KMS-11 (cell line): ENCODE results near the gene SETD1A.
A peak's percentile ranks its signal among the peaks of the same experiment; 100 is the strongest.

ENCODE experiments used
- H2AFZ ChIP-seq: fragments of 200-600 bp; sonication (generic); 2 replicates; pipeline ENCODE4 v1.6.1; 2016; ENCODE audit warnings: antibody characterized with exemption, mixed run types, low read depth
- H3K27ac ChIP-seq: fragments of 200-600 bp; sonication (generic); 2 replicates; pipeline ENCODE4 v1.6.1; 2016; ENCODE audit warnings: mild to moderate bottlenecking, mixed run types
- H3K27me3 ChIP-seq: fragments of 200-600 bp; sonication (generic); 2 replicates; pipeline ENCODE4 v1.6.1; 2017; ENCODE audit warnings: mild to moderate bottlenecking, low read depth, mixed run types, moderate library complexity; ENCODE audit not compliant: insufficient read depth
- H3K36me3 ChIP-seq: fragments of 200-600 bp; sonication (generic); 2 replicates; pipeline ENCODE4 v1.6.1; 2017; ENCODE audit warnings: mild to moderate bottlenecking, mixed run types; ENCODE audit not compliant: insufficient read depth
- H3K4me1 ChIP-seq: fragments of 200-600 bp; sonication (generic); 2 replicates; pipeline ENCODE4 v1.6.1; 2016; ENCODE audit warnings: mild to moderate bottlenecking, low read depth, mixed run types; ENCODE audit not compliant: poor library complexity, severe bottlenecking
- H3K4me2 ChIP-seq: fragments of 200-600 bp; sonication (generic); 2 replicates; pipeline ENCODE4 v1.7.0; 2016; ENCODE audit warnings: mild to moderate bottlenecking, mixed run types
- H3K4me3 ChIP-seq: fragments of 200-600 bp; sonication (generic); IDR thresholded peaks from 2 replicates; pipeline ENCODE4 v1.6.1; 2017; ENCODE audit warnings: low read depth, low read length, mixed read lengths; ENCODE audit not compliant: insufficient read depth
- H3K79me2 ChIP-seq: fragments of 200-600 bp; sonication (generic); 2 replicates; pipeline ENCODE4 v1.6.1; 2016; ENCODE audit warnings: low read depth, mixed run types; ENCODE audit not compliant: insufficient read depth
- H3K9ac ChIP-seq: fragments of 200-600 bp; sonication (generic); 2 replicates; pipeline ENCODE4 v1.6.1; 2016; ENCODE audit warnings: mild to moderate bottlenecking, mixed run types
- H4K20me1 ChIP-seq: fragments of 200-600 bp; sonication (generic); 2 replicates; pipeline ENCODE4 v1.6.1; 2016; ENCODE audit warnings: mild to moderate bottlenecking, mixed run types; ENCODE audit not compliant: insufficient read depth
- TF ChIP-seq, protein P1 (sequence below): fragments of 200-600 bp; sonication (generic); conservative IDR thresholded peaks from 2 replicates; pipeline ENCODE4 v1.6.1; 2017; ENCODE audit warnings: low read depth, mild to moderate bottlenecking, antibody characterized with exemption, low read length, moderate library complexity, mixed read lengths

SETD1A gene

DNA sequence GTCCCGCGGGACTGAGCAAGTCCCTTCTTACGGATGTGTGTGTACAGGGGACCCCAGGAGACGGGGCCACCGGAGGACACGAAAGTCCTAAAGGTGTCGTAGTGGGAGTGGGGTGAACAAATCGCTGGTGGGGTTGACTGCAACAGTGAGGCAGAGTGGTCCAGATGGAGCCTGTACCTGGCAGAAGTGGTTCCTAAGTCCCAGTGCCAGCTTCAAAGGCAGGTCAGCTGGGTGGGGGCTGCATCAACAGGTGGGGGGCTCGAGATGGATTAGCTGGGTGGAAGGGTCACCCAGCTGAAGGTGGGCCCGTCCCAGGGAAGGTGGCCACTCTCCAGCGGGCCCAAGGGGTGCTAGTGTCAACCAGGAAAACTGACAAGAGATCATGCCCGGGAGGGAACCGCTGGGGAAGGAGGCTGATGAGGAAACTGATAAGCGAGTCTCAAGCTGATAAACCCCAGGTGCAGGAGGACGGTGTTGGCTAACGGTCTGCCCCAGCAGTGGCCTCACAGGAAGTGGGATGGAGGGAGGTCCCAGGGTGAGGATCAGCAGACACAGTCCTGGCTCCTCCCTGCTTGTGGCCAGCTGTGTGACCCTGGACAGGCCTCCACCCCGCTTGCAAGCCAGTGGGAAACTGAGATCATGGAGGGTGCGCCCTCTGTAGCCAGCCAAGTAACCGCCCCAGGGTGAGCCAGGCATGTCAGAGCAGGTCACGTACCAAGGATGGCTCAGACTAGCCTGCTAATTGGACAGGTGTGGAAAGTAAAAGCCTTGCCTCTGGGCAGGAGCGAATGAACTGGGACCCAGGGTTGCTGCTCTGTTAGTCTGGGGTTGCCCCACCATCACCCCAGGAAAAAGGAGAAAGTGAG lies 7.7 kb upstream of the SETD1A start:
- Histone ChIP-seq H3K27ac (peak overlapping the region; percentile 39; the same call in 1 of the 2 replicates), H3K4me3 (no peak overlapping the region), H3K79me2 (no peaks in the 10 kb centered on the region; the same call in 1 of the 2 replicates), H4K20me1 (no peaks in the 10 kb centered on the region), H3K9ac (peak overlapping the region; percentile 77; the same call in 1 of the 2 replicates), H3K36me3 (no peaks in the 10 kb centered on the region), H3K4me1 (peaks cover 30% of the 10 kb centered on the region), H3K4me2 (peak overlapping the region; percentile 92), H3K27me3 (no peaks in the 10 kb centered on the region), H2AFZ (peak overlapping the region; percentile 83; the same call in 1 of the 2 replicates)
- TF ChIP-seq, protein P1, sequence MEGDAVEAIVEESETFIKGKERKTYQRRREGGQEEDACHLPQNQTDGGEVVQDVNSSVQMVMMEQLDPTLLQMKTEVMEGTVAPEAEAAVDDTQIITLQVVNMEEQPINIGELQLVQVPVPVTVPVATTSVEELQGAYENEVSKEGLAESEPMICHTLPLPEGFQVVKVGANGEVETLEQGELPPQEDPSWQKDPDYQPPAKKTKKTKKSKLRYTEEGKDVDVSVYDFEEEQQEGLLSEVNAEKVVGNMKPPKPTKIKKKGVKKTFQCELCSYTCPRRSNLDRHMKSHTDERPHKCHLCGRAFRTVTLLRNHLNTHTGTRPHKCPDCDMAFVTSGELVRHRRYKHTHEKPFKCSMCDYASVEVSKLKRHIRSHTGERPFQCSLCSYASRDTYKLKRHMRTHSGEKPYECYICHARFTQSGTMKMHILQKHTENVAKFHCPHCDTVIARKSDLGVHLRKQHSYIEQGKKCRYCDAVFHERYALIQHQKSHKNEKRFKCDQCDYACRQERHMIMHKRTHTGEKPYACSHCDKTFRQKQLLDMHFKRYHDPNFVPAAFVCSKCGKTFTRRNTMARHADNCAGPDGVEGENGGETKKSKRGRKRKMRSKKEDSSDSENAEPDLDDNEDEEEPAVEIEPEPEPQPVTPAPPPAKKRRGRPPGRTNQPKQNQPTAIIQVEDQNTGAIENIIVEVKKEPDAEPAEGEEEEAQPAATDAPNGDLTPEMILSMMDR: no peak

DNA sequence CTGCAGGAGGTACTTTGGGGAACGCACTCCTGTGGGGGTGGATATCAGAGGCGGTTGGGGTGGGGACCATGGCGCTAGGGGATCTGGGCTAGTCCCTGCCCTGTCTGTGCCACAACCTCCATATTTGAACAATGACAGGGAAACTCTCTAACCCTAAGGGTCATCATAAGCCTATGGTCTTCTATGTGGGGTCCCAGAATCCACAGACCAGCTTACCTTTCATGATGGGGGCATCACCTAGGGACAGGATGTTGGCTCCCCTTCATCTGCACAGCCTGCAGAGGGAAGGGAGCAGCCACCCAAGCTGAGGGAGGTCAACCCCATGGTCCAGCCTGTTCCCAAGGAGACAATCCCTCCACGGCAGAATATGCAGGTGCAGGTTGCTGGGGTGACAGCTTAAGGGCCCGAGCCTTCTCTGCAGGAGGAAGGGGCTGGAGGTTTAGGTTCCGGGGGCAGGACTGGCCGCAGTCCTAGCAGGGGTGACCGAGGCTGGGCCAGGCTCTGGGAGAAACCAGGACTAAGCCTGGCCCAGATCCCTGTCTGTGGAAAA lies 7.0 kb upstream of the SETD1A start:
- Histone ChIP-seq H3K36me3 (no peaks in the 10 kb centered on the region), H3K79me2 (no peaks in the 10 kb centered on the region; the same call in 1 of the 2 replicates), H3K4me1 (peaks cover 31% of the 10 kb centered on the region), H3K4me3 (no peak overlapping the region), H2AFZ (no peak overlapping the region), H4K20me1 (no peaks in the 10 kb centered on the region), H3K4me2 (peak overlapping the region; percentile 92), H3K9ac (no peak overlapping the region; the same call in 1 of the 2 replicates), H3K27ac (no peak overlapping the region; the same call in 1 of the 2 replicates), H3K27me3 (no peaks in the 10 kb centered on the region)
- TF ChIP-seq, protein P1: no peak

DNA sequence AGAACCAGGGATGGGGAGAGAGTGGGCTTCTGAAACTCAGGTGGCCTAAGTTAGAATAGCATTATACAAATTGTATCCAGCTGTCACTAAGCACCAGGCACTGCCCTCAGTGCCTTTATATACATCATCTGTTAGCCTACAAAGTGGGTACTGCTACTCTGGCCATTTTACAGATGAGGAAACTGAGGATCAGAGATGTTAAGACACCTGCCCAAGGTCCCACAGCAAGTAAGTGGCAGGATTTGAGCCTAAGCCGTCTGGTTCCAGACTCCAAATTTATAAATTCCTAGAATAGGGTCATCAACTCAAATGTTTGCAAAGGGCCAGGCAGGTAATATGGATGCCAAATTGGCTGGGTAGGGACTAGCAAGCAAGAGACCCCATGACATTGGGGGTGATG lies 6.4 kb upstream of the SETD1A start:
- Histone ChIP-seq H3K9ac (no peak overlapping the region), H4K20me1 (no peaks in the 10 kb centered on the region), H3K27ac (no peak overlapping the region)

DNA sequence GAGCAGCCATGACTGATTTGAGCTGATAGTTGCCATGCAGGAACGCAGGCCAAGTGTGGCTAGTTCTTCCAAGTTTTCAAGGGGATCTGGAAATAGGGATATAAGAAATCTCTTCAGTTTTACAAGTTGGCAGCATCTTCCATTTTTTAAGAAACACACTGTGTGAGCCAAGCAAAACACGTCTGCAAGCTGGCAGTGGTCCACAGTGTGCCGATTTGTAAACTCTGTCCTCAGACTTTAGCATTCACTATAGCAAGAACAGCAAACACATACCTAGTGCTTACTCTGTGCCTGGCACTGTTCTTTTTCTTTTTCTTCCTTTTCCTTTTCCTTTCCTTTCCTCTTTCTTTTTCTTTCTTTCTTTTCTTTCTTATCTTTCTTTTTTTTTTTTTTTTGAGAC lies 5.8 kb upstream of the SETD1A start:
- Histone ChIP-seq H3K79me2 (no peaks in the 10 kb centered on the region; the same call in 1 of the 2 replicates), H2AFZ (no peak overlapping the region), H3K27me3 (no peaks in the 10 kb centered on the region), H3K27ac (no peak overlapping the region), H3K9ac (no peak overlapping the region), H3K36me3 (no peaks in the 10 kb centered on the region), H3K4me3 (no peak overlapping the region), H3K4me2 (no peak overlapping the region), H4K20me1 (no peaks in the 10 kb centered on the region), H3K4me1 (peaks cover 42% of the 10 kb centered on the region)
- TF ChIP-seq, protein P1: no peak

More for the DNA sequence above, 6.4 kb upstream of the SETD1A start:
- H3K27me3 ChIP-seq: no peaks in the 10 kb centered on the region
- no peak overlapping the region for H3K4me3 ChIP-seq
- H3K79me2 ChIP-seq: no peaks in the 10 kb centered on the region; the same call in 1 of the 2 replicates
- H3K36me3 ChIP-seq: no peaks in the 10 kb centered on the region
- H2AFZ ChIP-seq: no peak overlapping the region
- peaks cover 37% of the 10 kb centered on the region for H3K4me1 ChIP-seq
- no peak overlapping the region for H3K4me2 ChIP-seq
- TF ChIP-seq, protein P1: no peak
